ENCODE results near the gene WTAP.

- TF ChIP-seq CTCF (IDR thresholded peaks at IDR 0.05) (no peak), POLR2A (IDR thresholded peaks at IDR 0.05) (no peak)
Observed at GRCh38 chr6:159730332-159730676, 3.0 kb downstream of the WTAP start.

Measured in Peyer's patch (tissue), 4 donors.